CD14-positive monocyte (primary cell): ENCODE measurements around the gene HS6ST1. TPM values are rescaled to one million over a fixed set of nuclear protein-coding genes. Genes with fewer than 3 reads are reported as not detected.

ENCODE experiments used
- DNase-seq, 3 donors: peaks; one replicate each; pipeline ENCODE4 v3.0.0-alpha.2; 2011 to 2022
- H2AFZ ChIP-seq: 2 replicates; pipeline ENCODE4 v1.6.0; 2012; ENCODE audit warnings: mild to moderate bottlenecking, low read depth, low read length, inconsistent platforms; ENCODE audit not compliant: insufficient read depth, poor library complexity, severe bottlenecking
- H3K27ac ChIP-seq, 2 donors: 1 replicate in 1 of 2; 2 replicates in 1 of 2; pipeline ENCODE4 v1.5.1; 2012 to 2013; ENCODE audit warnings: low read length in 2 of 2, control low read depth in 1 of 2, inconsistent platforms in 1 of 2, low read depth in 1 of 2, mild to moderate bottlenecking in 1 of 2
- H3K27me3 ChIP-seq, 2 donors: one replicate each; pipeline versions ENCODE4 v1.6.0 to v1.6.1; 2011 to 2013; ENCODE audit warnings: low read length in 2 of 2; ENCODE audit not compliant: control insufficient read depth in 2 of 2, insufficient read depth in 2 of 2
- H3K36me3 ChIP-seq, 2 donors: replicated peaks in 1 of 2; 1 replicate in 1 of 2; 2 replicates in 1 of 2; pipeline versions ENCODE4 v1.5.1 to v1.6.1; 2012 to 2013; ENCODE audit warnings: low read length in 2 of 2, control low read depth in 1 of 2, inconsistent platforms in 1 of 2, mild to moderate bottlenecking in 1 of 2; ENCODE audit not compliant: insufficient read depth in 2 of 2, control insufficient read depth in 1 of 2
- H3K4me1 ChIP-seq, 2 donors: 1 replicate in 1 of 2; 2 replicates in 1 of 2; pipeline versions ENCODE4 v1.5.1 to v1.6.1; 2012 to 2013; ENCODE audit warnings: low read length in 2 of 2, control low read depth in 1 of 2, inconsistent platforms in 1 of 2, mild to moderate bottlenecking in 1 of 2, moderate library complexity in 1 of 2; ENCODE audit not compliant: insufficient read depth in 2 of 2, control insufficient read depth in 1 of 2
- H3K4me2 ChIP-seq: replicated peaks from 2 replicates; pipeline ENCODE3; 2012; ENCODE audit warnings: low read length, moderate library complexity, mild to moderate bottlenecking; ENCODE audit not compliant: poor library complexity, severe bottlenecking; ENCODE audit errors: extremely low read depth
- H3K4me3 ChIP-seq, 3 experiments: fragments of 200-600 bp in 1 of 3; sonication (generic) in 1 of 3; replicated peaks in 1 of 3; 1 replicate in 2 of 3; 2 replicates in 1 of 3; pipeline ENCODE4 v1.5.1; 2011 to 2013; ENCODE audit warnings: low read length in 3 of 3, mild to moderate bottlenecking in 3 of 3, control low read depth in 2 of 3, low read depth in 2 of 3, inconsistent platforms in 1 of 3, moderate library complexity in 1 of 3
- H3K79me2 ChIP-seq: 2 replicates; pipeline ENCODE4 v1.6.0; 2012; ENCODE audit warnings: mild to moderate bottlenecking, control low read depth, inconsistent platforms, low read length, moderate library complexity; ENCODE audit not compliant: insufficient read depth
- H3K9ac ChIP-seq: 2 replicates; pipeline ENCODE4 v1.6.0; 2017; ENCODE audit warnings: low read length, mild to moderate bottlenecking; ENCODE audit not compliant: insufficient read depth, poor library complexity, severe bottlenecking
- H3K9me3 ChIP-seq, 2 donors: replicated peaks in 1 of 2; 1 replicate in 1 of 2; 2 replicates in 1 of 2; pipeline versions ENCODE4 v1.5.1 to v1.6.1; 2012 to 2013; ENCODE audit warnings: low read length in 2 of 2, control low read depth in 1 of 2; ENCODE audit not compliant: control insufficient read depth in 1 of 2, insufficient read depth in 1 of 2
- H4K20me1 ChIP-seq: 2 replicates; pipeline ENCODE4 v1.6.0; 2012; ENCODE audit warnings: mild to moderate bottlenecking, low read length, control low read depth, moderate library complexity; ENCODE audit not compliant: insufficient read depth
- H3K27ac Mint-ChIP-seq, 7 donors: one replicate each; pipeline ENCODE4 v1.8.0; 2020; ENCODE audit warnings: mild to moderate bottlenecking in 7 of 7, mixed read lengths in 7 of 7, moderate library complexity in 6 of 7, inconsistent platforms in 2 of 7
- H3K27me3 Mint-ChIP-seq, 3 donors: one replicate each; pipeline ENCODE4 v1.8.0; 2021 to 2022; ENCODE audit warnings: low read depth in 3 of 3, mild to moderate bottlenecking in 3 of 3, mixed read lengths in 3 of 3, moderate library complexity in 3 of 3, inconsistent platforms in 1 of 3
- H3K36me3 Mint-ChIP-seq, 2 donors: one replicate each; pipeline ENCODE4 v1.8.0; 2020; ENCODE audit warnings: mixed read lengths in 2 of 2, inconsistent platforms in 1 of 2, mild to moderate bottlenecking in 1 of 2
- H3K4me1 Mint-ChIP-seq: one replicate; pipeline ENCODE4 v1.8.0; 2020; ENCODE audit warnings: mild to moderate bottlenecking, mixed read lengths
- H3K4me3 Mint-ChIP-seq, 2 donors: one replicate each; pipeline ENCODE4 v1.8.0; 2020; ENCODE audit warnings: mild to moderate bottlenecking in 2 of 2, mixed read lengths in 2 of 2, moderate library complexity in 1 of 2
- H3K9me3 Mint-ChIP-seq, 7 donors: one replicate each; pipeline ENCODE4 v1.8.0; 2020 to 2022; ENCODE audit warnings: mixed read lengths in 7 of 7, mild to moderate bottlenecking in 6 of 7, moderate library complexity in 6 of 7, inconsistent platforms in 2 of 7
- CTCF ChIP-seq: fragments of 200-600 bp; IDR thresholded peaks from one replicate; pipeline ENCODE4 v1.8.0; 2022; ENCODE audit warnings: antibody characterized with exemption, mild to moderate bottlenecking
- WGBS: methylation state at CpG from one replicate; pipeline ENCODE4 v1.1.5; 2013; ENCODE audit warnings: missing lambda C conversion rate; ENCODE audit not compliant: insufficient coverage; 5-methylcytosine and 5-hydroxymethylcytosine counted together
- intact Hi-C, 2 donors: fragments of 100-400 bp; cut with micrococcal nuclease; formaldehyde crosslinking; loops; one replicate each; pipeline versions ENCODE4 v1.15.0 to v1.15.1; 2023
- polyA plus RNA-seq, 3 donors: library from polyadenylated mRNA; depleted of rRNA in 1 of 3; unstranded in 2 of 3; stranded (reverse) in 1 of 3; fragments of 300-500 nt in 2 of 3; fragments of >200 nt in 1 of 3; fragmentation: Illumina TruSeq in 2 of 3; gene quantifications; 1 replicate in 2 of 3; 2 replicates in 1 of 3; pipeline ENCODE4 v1.2.3, GENCODE V29; 2012 to 2021

HS6ST1 gene
- polyA plus RNA-seq, 3 donors = 2.9 to 5.4 (median 4.0) TPM

GRCh38 chr2:128324008-128324896 lies 5.6 kb upstream of the HS6ST1 start:
- Mint-ChIP-seq H3K4me3 (no peak overlapping the region), H3K4me1 (peaks cover 13% of the 10 kb centered on the region), H3K27me3 (peaks cover 9 to 35% (median 10%) of the 10 kb centered on the region in 3 donors), H3K9me3 (peaks cover 0 to 2% (median 0%) of the 10 kb centered on the region in 7 donors), H3K36me3 (no peaks in the 10 kb centered on the region), H3K27ac (peak overlapping the region in 2 of 7 donors; percentile 12 to 69)
- WGBS = 97% methylated on average over 5 of the region's 11 CpGs
- no peak overlapping the region for H3K4me2 ChIP-seq
- peaks cover 12 to 14% of the 10 kb centered on the region in 2 donors for H3K4me1 ChIP-seq
- peaks cover 0 to 16% of the 10 kb centered on the region in 2 donors for H3K27me3 ChIP-seq
- no peak overlapping the region for H2AFZ ChIP-seq
- no peaks in the 10 kb centered on the region for H4K20me1 ChIP-seq
- no peaks in the 10 kb centered on the region for H3K36me3 ChIP-seq
- H3K27ac ChIP-seq = no peak overlapping the region
- no peak for TF ChIP-seq CTCF
- no peaks in the 10 kb centered on the region for H3K79me2 ChIP-seq
- peak in 1 of 3 donors; percentile 3 for DNase-seq
- no peak overlapping the region for H3K9ac ChIP-seq
- H3K4me3 ChIP-seq = no peak overlapping the region
- intact Hi-C loops = loop anchor here (5.0 to 10.0 kb wide), 3 partner anchors 181 to 431 kb away; no protein-coding TSS in a partner anchor
- no peaks in the 10 kb centered on the region for H3K9me3 ChIP-seq

- TF ChIP-seq CTCF = no peak
- Histone ChIP-seq H3K36me3 (no peaks in the 10 kb centered on the region), H3K27me3 (peaks cover 0 to 16% of the 10 kb centered on the region in 2 donors), H3K4me3 (no peak overlapping the region), H3K27ac (no peak overlapping the region), H3K9me3 (no peaks in the 10 kb centered on the region), H3K9ac (no peak overlapping the region), H3K4me2 (no peak overlapping the region), H3K79me2 (no peaks in the 10 kb centered on the region), H2AFZ (no peak overlapping the region), H3K4me1 (peaks cover 15 to 18% of the 10 kb centered on the region in 2 donors), H4K20me1 (no peaks in the 10 kb centered on the region)
- H3K4me1 Mint-ChIP-seq = peaks cover 13% of the 10 kb centered on the region
- DNase-seq = peak in 1 of 3 donors; percentile 2
- H3K36me3 Mint-ChIP-seq = no peaks in the 10 kb centered on the region
- H3K4me3 Mint-ChIP-seq = peak overlapping the region in 1 of 2 donors; percentile 11
- H3K27me3 Mint-ChIP-seq = peaks cover 9 to 35% (median 10%) of the 10 kb centered on the region in 3 donors
- intact Hi-C loops = loop anchor here (5.0 to 10.0 kb wide), 3 partner anchors 181 to 431 kb away; no protein-coding TSS in a partner anchor
- H3K27ac Mint-ChIP-seq = peak overlapping the region in 2 of 7 donors; percentile 66 to 69
- H3K9me3 Mint-ChIP-seq = peaks cover 0 to 2% (median 0%) of the 10 kb centered on the region in 7 donors
- WGBS = 92% methylated on average over 5 of the region's 8 CpGs
Observed at GRCh38 chr2:128323555-128323931, 4.9 kb upstream of the HS6ST1 start.
